GM12872 (cell line): ENCODE measurements around the gene RAB3GAP2.

ENCODE experiments used
- TF ChIP-seq, protein P1 (sequence below): IDR thresholded peaks from 3 replicates; pipeline ENCODE4 v1.5.1; 2011; ENCODE audit warnings: low read depth, mild to moderate bottlenecking, low read length, moderate library complexity; ENCODE audit not compliant: insufficient read depth

RAB3GAP2 gene

DNA sequence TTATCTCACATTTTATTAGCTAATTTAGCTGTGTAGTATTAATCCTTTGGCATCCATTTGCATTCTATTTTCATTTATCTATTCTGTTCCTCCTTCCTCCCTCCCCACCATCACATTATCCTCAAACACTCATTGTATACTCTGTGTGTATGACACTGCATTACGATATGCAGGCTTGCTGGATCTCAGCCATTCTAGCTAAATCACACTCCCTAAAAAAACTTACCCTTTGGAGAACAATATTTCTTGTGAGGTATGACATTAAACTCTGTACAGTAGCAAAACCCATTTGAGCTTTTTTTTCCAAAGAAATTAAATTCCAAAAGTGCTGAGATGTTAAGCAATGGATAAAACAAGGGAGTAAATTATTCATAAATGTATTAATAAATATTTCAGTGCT lies 11.4 kb upstream of the RAB3GAP2 start:
- TF ChIP-seq, protein P1, sequence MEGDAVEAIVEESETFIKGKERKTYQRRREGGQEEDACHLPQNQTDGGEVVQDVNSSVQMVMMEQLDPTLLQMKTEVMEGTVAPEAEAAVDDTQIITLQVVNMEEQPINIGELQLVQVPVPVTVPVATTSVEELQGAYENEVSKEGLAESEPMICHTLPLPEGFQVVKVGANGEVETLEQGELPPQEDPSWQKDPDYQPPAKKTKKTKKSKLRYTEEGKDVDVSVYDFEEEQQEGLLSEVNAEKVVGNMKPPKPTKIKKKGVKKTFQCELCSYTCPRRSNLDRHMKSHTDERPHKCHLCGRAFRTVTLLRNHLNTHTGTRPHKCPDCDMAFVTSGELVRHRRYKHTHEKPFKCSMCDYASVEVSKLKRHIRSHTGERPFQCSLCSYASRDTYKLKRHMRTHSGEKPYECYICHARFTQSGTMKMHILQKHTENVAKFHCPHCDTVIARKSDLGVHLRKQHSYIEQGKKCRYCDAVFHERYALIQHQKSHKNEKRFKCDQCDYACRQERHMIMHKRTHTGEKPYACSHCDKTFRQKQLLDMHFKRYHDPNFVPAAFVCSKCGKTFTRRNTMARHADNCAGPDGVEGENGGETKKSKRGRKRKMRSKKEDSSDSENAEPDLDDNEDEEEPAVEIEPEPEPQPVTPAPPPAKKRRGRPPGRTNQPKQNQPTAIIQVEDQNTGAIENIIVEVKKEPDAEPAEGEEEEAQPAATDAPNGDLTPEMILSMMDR = no peak

GRCh38 chr1:220281159-220281574 lies 8.9 kb upstream of the RAB3GAP2 start:
- TF ChIP-seq, protein P1 = peak; percentile 23; the same call in 1 of the 3 replicates

DNA sequence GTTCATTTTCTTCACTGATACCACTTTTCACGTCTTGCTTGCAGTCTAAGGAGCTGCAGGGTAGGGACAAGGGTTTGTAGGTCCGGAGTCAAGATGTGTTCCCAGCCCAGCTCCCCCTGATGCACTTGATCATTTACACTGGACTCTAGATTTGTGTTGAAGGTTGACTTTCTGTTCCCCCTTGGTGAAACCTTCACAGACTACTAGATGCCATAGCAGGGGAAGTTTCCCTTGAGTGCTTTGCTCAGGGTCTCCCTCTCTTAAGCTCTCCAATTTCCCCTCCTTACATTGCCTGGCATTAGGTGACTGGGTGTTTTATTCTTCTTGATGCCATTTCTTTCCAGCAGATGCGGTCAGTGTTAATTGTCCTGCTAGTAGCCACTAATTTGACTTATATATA lies 8.0 kb upstream of the RAB3GAP2 start:
- TF ChIP-seq, protein P1 = no peak

DNA sequence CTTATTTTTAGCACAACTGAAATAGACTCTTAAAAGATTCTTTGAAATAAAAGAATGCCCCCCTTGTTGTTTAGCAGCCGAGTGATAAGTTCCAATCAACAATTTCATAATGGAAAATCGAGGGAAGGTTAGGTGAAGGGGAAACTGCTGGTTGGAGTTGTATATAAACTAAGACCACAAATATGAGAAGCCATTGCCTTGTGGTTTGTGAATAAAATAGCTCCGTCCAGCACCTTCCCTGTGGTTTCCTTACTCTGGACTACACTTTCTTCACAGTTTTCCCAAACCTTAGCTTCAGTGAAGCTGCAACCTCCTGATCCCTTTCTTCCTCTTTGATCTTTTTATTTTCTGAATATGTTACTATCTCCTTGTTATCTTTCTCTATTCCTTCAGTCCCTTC lies 6.7 kb upstream of the RAB3GAP2 start:
- TF ChIP-seq, protein P1 = no peak

GRCh38 chr1:220275430-220275829 lies 3.2 kb upstream of the RAB3GAP2 start:
- TF ChIP-seq, protein P1 = no peak

- TF ChIP-seq, protein P1 = no peak
These were observed 2.1 kb upstream of the RAB3GAP2 start for GRCh38 chr1:220274251-220274855.

DNA sequence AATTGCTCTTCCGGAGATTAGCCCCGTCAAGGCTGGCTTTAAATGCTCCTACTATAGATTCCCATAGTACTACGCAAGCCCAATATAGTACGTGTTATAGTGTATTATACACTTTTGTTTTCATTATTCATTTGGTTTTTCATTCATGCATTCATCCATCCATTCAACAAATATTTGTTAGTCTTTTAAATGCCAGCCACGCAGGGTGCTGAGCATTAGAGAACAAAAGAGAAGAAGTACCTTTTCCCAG lies 513 bp upstream of the RAB3GAP2 start:
- TF ChIP-seq, protein P1 = no peak

GRCh38 chr1:220271706-220272046 lies 577 bp downstream of the RAB3GAP2 start:
- TF ChIP-seq, protein P1 = no peak
